Vagina (tissue), 2 donors: Measurements from ENCODE around the gene TTC38. TPM values are rescaled to one million over a fixed set of nuclear protein-coding genes. Genes with fewer than 3 reads are reported as not detected.

ENCODE experiments used
- DNase-seq, 2 donors: peaks; one replicate each; pipeline ENCODE4 v3.0.0-alpha.2; 2017; ENCODE audit errors: extremely low spot score in 2 of 2
- H3K27ac ChIP-seq: fragments of 200-600 bp; sonication (generic); one replicate; pipeline ENCODE4 v1.5.1; 2019
- H3K27me3 ChIP-seq: fragments of 200-600 bp; sonication (generic); one replicate; pipeline ENCODE4 v1.5.1; 2019
- H3K36me3 ChIP-seq, 2 donors: fragments of 200-600 bp; sonication (generic); one replicate each; pipeline ENCODE4 v1.5.1; 2017 to 2019
- H3K4me1 ChIP-seq: fragments of 200-600 bp; sonication (generic); one replicate; pipeline ENCODE4 v1.5.1; 2019
- H3K4me3 ChIP-seq, 2 donors: fragments of 200-600 bp; sonication (generic); 1 replicate in 1 of 2; 2 replicates in 1 of 2; pipeline ENCODE4 v1.5.1; 2016 to 2019
- H3K9me3 ChIP-seq: fragments of 200-600 bp; sonication (generic); one replicate; pipeline ENCODE4 v1.5.1; 2019
- POLR2A ChIP-seq, 2 donors: fragments of 450-650 bp; IDR thresholded peaks; one replicate each; pipeline ENCODE4 v1.6.1; 2017; ENCODE audit warnings: antibody characterized with exemption in 2 of 2, mild to moderate bottlenecking in 2 of 2, moderate library complexity in 2 of 2
- POLR2AphosphoS5 ChIP-seq, 2 donors: sonication (generic); formaldehyde crosslinking; IDR thresholded peaks; one replicate each; pipeline ENCODE4 v1.9.0; 2017; ENCODE audit warnings: antibody characterized with exemption in 2 of 2, mild to moderate bottlenecking in 2 of 2, low read depth in 1 of 2; ENCODE audit not compliant: insufficient read depth in 1 of 2
- intact Hi-C: fragments of 100-400 bp; cut with DNase I; formaldehyde crosslinking; loops from one replicate; pipeline ENCODE4 v1.15.1; 2023
- total RNA-seq: library from RNA; depleted of rRNA; stranded (reverse); fragments of >200 nt; gene quantifications from one replicate; pipeline ENCODE4 v1.2.3, GENCODE V29; 2016
- TF ChIP-seq, protein P1 (sequence below), 3 experiments: fragments of 450-650 bp in 2 of 3; fragments of 200-600 bp in 1 of 3; sonication (generic) in 1 of 3; IDR thresholded peaks; one replicate each; pipeline ENCODE4 v1.5.1; 2017 to 2019; ENCODE audit warnings: antibody characterized with exemption in 3 of 3, mild to moderate bottlenecking in 2 of 3, moderate library complexity in 2 of 3

Gene TTC38
- total RNA-seq, 1 donor from 2014 or later = 58.7 TPM

DNA sequence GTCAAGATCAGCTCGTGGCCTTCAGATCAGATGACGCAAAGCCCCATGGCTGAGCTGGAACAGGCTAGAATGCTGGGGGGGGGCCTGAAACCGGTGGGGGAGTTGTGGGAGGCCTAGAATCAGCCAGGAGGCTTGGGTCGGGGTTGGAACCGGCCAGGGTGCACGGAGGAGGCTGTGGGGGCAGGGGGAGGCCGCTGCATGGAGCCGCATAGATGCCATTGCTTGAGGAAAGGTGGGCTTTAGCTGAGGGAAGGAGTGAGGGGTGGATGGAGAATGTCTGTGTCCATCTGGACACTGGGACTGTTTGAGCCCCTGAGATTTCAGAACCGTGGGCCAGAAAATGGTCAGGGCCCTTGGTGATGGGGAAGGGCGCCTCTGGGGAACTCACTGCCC lies 42.9 kb upstream of the TTC38 start:
- H3K27me3 ChIP-seq = no peaks in the 10 kb centered on the region
- peaks cover 0 to 26% of the 10 kb centered on the region in 2 donors for H3K36me3 ChIP-seq
- no peak overlapping the region for H3K27ac ChIP-seq
- no peak overlapping the region for H3K4me3 ChIP-seq
- intact Hi-C loops = no loop called here
- no peak for DNase-seq
- H3K9me3 ChIP-seq = no peaks in the 10 kb centered on the region
- H3K4me1 ChIP-seq = no peaks in the 10 kb centered on the region
- TF ChIP-seq, protein P1, sequence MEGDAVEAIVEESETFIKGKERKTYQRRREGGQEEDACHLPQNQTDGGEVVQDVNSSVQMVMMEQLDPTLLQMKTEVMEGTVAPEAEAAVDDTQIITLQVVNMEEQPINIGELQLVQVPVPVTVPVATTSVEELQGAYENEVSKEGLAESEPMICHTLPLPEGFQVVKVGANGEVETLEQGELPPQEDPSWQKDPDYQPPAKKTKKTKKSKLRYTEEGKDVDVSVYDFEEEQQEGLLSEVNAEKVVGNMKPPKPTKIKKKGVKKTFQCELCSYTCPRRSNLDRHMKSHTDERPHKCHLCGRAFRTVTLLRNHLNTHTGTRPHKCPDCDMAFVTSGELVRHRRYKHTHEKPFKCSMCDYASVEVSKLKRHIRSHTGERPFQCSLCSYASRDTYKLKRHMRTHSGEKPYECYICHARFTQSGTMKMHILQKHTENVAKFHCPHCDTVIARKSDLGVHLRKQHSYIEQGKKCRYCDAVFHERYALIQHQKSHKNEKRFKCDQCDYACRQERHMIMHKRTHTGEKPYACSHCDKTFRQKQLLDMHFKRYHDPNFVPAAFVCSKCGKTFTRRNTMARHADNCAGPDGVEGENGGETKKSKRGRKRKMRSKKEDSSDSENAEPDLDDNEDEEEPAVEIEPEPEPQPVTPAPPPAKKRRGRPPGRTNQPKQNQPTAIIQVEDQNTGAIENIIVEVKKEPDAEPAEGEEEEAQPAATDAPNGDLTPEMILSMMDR (IDR thresholded peaks at IDR 0.05) = no peak
- TF ChIP-seq POLR2A (IDR thresholded peaks at IDR 0.05) (no peak), POLR2AphosphoS5 (IDR thresholded peaks at IDR 0.05; ENCODE audit: insufficient read depth in 1 of 2, low read depth in 1 of 2) (no peak)

DNA sequence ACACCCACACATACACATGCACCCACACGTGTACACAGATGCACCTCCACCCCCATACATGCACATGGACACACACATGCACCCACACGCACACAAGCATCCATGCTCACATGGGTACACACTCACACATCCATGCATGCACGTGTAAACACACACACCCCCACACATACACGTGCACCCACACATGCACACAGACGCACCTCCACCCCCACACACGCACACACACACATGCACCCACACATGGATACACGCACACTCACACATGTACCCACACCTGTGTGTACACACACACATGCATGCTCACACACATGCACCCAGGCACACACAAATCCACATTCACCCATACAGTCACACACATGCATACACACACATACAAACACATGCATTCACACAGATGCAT lies 42.2 kb upstream of the TTC38 start:
- no peaks in the 10 kb centered on the region for H3K4me1 ChIP-seq
- H3K27ac ChIP-seq = no peak overlapping the region
- H3K9me3 ChIP-seq = no peaks in the 10 kb centered on the region
- H3K36me3 ChIP-seq = peaks cover 0 to 21% of the 10 kb centered on the region in 2 donors
- intact Hi-C loops = no loop called here
- no peaks in the 10 kb centered on the region for H3K27me3 ChIP-seq
- TF ChIP-seq POLR2AphosphoS5 (IDR thresholded peaks at IDR 0.05; ENCODE audit: insufficient read depth in 1 of 2, low read depth in 1 of 2) = no peak
- TF ChIP-seq POLR2A (IDR thresholded peaks at IDR 0.05) = no peak
- TF ChIP-seq, protein P1 (IDR thresholded peaks at IDR 0.05) = no peak
- DNase-seq = no peak
- H3K4me3 ChIP-seq = no peak overlapping the region

DNA sequence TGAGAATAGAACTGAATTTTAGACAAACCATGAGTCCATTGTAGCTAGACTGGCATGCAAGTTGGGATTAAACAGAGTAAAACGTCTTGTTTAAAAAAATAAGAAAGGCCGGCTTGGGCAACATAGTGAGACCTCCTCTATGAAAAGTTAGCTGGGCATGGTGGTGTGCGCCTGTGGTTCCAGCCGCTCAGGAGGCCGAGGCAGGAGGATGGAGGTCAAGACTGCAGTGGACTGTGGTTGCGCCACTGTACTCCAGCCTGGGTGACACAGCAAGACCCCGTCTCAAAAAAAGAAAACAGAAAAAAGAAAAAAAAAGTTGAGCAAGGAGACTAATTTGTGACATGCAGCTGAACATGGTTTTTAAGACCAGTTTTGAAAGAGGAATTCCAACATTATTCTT lies 41.2 kb upstream of the TTC38 start:
- H3K27me3 ChIP-seq = no peaks in the 10 kb centered on the region
- no peaks in the 10 kb centered on the region for H3K9me3 ChIP-seq
- no peak for DNase-seq
- TF ChIP-seq POLR2AphosphoS5 (IDR thresholded peaks at IDR 0.05; ENCODE audit: insufficient read depth in 1 of 2, low read depth in 1 of 2) (no peak), POLR2A (IDR thresholded peaks at IDR 0.05) (no peak)
- TF ChIP-seq, protein P1 (IDR thresholded peaks at IDR 0.05) = no peak
- no peak overlapping the region for H3K4me3 ChIP-seq
- H3K36me3 ChIP-seq = peaks cover 0 to 14% of the 10 kb centered on the region in 2 donors
- H3K4me1 ChIP-seq = no peaks in the 10 kb centered on the region
- H3K27ac ChIP-seq = no peak overlapping the region
- intact Hi-C loops = no loop called here

DNA sequence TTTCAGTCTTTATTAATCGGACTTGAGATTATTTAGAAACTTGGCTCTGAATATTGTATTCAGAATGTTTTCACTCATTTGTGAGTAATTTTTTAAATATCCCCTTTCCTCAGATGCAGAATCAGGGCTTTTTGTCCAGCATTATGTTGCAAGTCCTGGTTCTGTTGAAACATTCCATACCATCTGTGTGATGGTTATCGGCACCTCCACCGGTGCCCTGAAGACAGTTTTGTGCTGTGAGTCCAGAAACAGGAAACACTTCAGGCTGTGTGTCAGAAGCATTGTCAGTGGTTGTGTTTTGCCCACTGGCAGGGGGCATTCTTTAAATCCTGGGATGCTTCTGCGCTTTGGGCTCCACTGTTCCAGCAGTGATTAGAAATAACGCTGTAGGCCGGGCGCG lies 38.1 kb upstream of the TTC38 start:
- H3K4me1 ChIP-seq = no peaks in the 10 kb centered on the region
- no peaks in the 10 kb centered on the region for H3K27me3 ChIP-seq
- H3K36me3 ChIP-seq = peaks cover 0 to 11% of the 10 kb centered on the region in 2 donors
- H3K9me3 ChIP-seq = no peaks in the 10 kb centered on the region
- no peak for DNase-seq
- TF ChIP-seq POLR2A (IDR thresholded peaks at IDR 0.05) (no peak), POLR2AphosphoS5 (IDR thresholded peaks at IDR 0.05; ENCODE audit: insufficient read depth in 1 of 2, low read depth in 1 of 2) (no peak)
- TF ChIP-seq, protein P1 (IDR thresholded peaks at IDR 0.05) = no peak
- intact Hi-C loops = no loop called here
- H3K27ac ChIP-seq = no peak overlapping the region
- H3K4me3 ChIP-seq = no peak overlapping the region

DNA sequence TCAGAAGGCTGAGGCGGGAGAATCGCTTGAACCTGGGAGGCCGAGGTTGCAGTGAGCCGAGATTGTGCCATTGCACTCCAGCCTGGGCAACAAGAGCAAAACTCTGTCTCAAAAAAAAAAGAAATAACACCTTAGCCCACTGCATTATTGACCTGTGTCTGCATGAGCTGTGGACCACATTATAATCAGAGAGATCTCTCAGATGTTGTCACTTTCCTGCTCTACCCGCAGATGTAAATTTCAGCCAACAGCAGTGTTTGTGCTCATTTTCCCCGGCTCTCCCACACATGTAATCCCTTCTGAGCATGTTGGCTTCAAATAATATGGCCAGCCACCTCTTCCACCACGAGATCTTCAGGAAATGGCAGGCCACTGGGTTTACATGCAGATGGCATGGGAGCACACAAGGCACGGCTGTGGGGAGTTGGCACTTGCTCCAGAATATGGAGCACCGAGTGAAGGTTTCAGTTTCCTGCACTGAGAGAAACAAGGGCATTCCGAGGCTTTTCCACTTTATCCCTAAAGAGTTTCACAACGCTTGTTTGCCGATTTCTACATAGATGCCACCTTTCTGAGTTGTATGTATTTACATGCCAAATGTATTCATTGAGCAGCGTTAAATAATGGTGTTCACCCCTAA lies 37.4 kb upstream of the TTC38 start:
- peaks cover 0 to 18% of the 10 kb centered on the region in 2 donors for H3K36me3 ChIP-seq
- TF ChIP-seq, protein P1 (IDR thresholded peaks at IDR 0.05) = no peak
- TF ChIP-seq POLR2AphosphoS5 (IDR thresholded peaks at IDR 0.05; ENCODE audit: insufficient read depth in 1 of 2, low read depth in 1 of 2) (no peak), POLR2A (IDR thresholded peaks at IDR 0.05) (no peak)
- intact Hi-C loops = no loop called here
- no peak overlapping the region for H3K27ac ChIP-seq
- DNase-seq = no peak
- H3K9me3 ChIP-seq = no peaks in the 10 kb centered on the region
- H3K27me3 ChIP-seq = no peaks in the 10 kb centered on the region
- H3K4me1 ChIP-seq = no peaks in the 10 kb centered on the region
- H3K4me3 ChIP-seq = no peak overlapping the region
